Raji (cell line): ENCODE results near the gene UBL7.
A peak's percentile ranks its signal among the peaks of the same experiment; 100 is the strongest.

Source experiments
- POLR2A ChIP-seq: IDR thresholded peaks from 2 replicates; pipeline ENCODE4 v1.6.1; 2011; ENCODE audit warnings: low read depth, low read length, control low read depth; ENCODE audit not compliant: insufficient read depth

The UBL7 gene

DNA sequence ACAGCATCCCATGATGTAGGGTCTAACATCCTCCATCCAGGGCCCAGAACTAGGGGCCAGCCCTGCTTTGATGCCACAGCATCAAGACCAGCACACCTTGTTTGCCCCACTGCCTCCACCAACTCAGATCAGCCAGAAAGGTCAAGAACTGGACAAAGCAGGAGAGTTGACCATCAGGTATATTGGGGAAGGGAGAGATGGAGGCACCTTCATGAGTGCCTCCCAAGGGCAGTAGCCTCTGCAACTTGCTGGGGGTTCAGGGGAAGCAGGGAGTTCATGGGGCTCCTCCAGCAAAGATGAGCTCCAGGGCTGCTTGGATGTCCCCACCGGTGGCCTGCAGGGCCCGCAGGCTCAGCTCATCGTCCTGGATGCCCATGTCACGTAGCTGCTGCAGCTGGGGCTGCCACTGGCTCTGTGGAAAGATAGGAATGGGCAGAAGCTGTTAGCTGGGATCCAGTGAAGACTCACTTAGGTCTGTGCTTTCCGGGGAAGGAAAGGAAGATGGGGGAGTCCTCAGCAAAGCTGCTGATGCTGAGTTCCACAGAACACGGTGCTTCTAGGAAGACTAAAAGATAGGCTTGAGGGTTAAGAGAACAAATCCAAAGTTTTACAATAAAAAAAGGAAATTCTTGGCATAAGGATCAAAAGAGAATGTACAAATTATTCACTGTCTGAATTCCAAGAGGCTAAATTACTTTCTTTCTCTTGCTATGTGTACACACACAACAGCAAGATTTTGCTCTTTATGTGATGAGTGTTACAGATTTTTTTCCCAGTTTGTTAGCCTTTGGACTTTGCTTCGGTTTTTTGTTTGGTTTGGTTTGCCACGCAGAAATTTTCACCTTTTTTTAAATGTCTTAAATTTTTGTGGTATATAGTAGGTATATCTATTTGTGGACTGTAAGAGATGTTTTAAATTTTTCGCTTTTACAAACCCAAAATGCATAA, 14.9 kb downstream of the UBL7 start:
- TF ChIP-seq POLR2A, result no peak

GRCh38 chr15:74444106-74445062, 16.6 kb downstream of the UBL7 start:
- no peak for TF ChIP-seq POLR2A

GRCh38 chr15:74443100-74443909, 17.7 kb downstream of the UBL7 start:
- no peak for TF ChIP-seq POLR2A

DNA sequence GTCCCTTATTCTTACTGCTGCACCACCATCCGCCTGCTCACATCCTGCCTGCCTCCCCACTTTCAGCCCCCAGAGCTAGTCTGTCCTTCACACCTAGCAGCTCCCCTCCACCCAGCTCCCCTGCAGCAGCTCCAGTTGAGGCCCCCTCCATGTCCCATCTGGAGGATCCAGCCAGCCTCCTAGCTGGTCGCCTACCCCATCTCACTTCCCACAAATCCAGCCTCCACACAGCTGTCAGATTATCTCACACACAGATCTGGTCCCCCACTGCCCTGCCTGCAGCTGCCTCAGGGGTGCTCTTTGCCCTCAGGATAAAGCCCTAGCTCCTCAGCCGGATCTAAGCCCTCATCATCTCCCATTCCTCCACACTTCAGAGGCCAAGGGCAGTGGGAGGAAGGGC, 18.4 kb downstream of the UBL7 start:
- no peak for TF ChIP-seq POLR2A

DNA sequence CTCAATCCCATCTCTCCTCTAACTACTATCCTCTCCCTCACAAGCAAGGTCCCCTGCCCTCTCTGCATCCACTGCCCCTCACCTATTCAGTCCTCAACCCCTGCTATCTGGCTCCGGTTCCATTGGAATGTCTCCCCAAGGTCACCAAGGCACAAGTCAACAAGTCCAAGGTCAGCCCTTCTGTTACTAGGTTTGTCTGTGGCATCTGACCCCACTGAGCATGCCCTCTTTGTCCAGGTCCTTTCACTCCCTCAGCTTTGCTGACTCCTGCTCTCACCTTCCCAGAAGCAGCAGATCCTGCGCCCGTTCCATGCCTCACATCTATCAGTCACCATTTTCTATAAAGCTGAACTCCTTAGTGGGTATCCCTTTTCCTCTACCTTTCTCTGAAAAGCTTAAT, 18.9 kb downstream of the UBL7 start:
- no peak for TF ChIP-seq POLR2A

DNA sequence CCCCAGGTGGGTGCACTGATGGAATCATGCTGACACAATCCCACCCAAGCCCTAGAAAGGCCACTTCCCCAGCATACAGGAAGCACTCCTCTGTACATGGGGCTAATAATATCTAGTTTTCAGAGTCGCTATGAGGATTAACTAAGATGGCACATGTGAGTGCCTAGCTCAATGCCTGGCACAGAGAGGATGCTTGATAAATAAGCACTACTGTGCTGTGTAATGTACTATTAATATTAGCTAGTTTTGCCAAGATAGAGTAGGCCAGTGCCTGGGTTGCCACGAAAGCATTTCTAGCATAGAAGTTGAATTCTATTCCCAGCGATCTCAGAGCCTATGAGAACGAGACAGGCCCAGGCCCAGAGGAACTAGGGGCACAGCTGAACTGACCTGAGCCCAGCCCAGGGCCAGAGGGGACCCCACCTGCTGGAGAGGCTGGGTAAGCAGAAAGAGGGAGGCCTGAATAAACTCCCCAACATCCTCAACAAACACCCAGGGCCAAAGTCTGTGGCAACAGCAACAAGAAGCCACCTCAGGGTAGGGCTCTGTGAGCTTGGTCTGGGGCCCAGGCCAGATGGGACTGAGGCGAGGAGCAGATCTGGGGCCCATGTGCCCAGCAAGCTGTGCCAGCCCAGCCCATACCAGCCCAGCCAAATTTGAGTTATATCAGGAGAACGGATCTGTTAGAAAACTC, 19.6 kb downstream of the UBL7 start:
- no peak for TF ChIP-seq POLR2A

DNA sequence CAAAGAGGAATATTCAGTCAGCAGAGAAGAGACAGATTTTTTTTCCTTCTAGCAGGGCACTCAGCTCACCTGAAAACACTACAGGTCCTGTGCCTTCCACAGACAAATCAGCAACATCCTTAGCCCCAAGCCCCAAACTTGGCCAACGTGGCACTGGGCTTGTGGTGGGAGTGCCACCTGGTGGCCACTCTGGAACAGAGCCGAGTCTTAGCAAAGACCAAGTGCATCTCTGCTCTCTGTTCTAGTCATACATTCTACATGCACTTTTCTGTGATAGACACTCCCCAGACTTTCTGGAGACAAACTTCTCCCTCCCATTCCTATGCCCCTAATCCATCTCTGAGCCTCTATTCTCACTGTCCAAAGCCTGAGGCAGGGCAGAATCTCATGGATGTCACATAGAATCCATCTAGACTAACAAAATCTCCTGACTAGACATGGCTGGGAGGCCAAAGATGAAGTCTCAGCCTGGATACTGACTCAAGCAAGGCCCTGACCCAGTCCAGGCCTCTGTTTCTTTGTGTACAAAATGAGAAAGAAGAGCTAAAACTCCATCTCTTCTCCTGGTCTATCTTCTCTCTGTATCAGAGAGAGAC, 22.1 kb downstream of the UBL7 start:
- TF ChIP-seq POLR2A, result no peak

DNA sequence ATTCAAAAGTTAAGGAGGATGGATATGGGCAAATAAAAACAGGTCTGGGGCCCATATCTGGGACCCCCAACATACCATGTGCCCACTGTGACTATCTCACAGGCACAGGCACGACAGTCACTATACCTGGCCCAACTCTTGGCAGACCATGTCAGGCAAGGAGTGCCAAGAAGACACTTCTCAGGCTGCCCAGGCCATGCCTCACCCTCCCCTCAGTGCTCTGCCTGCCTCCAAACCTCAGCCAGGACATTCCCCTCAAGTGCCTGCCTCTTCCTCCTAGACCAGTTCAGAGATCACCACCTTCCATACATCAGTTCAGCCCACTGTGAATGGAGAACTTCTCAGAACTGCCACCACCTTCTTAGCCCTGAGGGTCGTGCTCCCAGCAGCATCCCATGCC, 22.8 kb downstream of the UBL7 start:
- no peak for TF ChIP-seq POLR2A

DNA sequence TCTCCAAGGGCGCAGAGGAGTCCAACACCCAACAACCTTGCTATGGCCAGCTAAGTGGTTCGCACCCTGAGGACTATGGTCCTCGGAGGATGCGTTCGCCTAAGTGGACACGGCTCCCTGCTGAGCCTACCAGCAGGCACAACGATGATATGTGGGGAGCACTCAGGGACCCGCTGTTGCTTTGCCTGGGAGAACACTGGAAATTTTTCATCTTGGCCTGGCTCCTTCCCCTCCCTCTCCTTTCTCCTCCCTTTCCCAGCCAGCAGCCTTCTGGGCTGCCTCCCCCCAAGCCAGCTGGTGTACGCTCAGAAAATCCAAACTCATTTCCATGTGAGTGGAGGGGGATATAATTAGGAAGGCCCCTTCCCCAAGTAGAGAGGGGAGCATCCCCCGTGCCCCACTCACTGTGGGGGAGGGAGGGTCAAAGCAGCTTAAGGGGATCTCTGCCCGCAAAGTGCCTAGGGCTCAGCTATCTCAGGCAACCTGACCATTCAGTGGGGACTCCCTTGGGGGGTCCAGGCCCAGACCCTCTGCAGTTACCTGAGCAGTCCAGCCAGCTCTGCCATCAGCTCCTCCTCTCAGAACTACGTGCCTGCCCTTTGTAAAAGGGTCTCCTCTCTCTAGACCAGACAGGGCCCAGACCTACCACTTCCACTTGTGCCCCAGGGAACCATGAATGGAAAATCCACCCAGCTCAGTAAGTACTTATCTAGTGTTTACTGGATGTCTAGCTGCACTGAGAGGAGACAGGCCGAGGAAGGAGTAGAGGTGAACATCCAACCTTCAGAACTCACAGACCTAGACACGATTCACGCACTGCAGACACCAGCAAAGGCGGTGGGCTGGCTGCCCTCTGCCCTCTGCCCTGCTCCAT, 26.5 kb downstream of the UBL7 start:
- TF ChIP-seq POLR2A, result no peak

DNA sequence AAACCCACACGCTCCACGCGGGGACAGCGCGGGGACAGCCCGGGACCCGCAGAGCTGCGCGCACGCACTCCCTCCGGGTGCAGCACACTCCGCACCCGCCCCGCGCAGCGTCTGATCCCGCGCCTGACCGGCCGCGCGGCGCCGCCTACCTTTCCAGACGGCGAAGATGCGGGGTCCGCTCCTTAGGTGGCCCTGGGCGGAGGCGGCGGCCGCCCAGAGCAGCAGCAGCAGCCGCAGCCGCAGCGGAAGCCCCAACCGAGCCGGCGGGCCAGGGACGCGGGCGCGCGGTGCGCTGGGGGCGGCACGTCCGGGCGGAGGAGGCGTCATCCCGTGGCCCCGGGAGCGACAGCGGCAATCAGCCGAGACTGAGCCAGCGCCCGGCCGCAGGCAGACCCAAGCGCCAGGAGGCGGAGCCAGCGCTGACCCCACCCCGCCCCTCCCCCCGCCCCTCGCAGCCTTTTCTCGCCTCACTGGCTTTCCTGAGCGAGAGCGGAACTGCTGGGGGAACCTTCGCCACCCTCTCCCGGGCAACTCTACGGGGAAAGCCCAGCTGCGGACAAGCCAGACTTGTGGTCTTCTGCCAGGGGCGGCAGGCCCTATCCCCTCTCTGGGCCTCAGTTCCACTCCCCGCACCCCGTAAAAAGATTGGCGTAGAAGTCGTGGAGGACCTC, 27.2 kb downstream of the UBL7 start, which contains the start of gene SEMA7A:
Gene SEMA7A, minus strand, starts transcription at position 367 of the 671 bp plus-strand sequence. Its CDS starts 40 bp downstream, at position 327.
- TF ChIP-seq POLR2A, result peak; percentile 71

DNA sequence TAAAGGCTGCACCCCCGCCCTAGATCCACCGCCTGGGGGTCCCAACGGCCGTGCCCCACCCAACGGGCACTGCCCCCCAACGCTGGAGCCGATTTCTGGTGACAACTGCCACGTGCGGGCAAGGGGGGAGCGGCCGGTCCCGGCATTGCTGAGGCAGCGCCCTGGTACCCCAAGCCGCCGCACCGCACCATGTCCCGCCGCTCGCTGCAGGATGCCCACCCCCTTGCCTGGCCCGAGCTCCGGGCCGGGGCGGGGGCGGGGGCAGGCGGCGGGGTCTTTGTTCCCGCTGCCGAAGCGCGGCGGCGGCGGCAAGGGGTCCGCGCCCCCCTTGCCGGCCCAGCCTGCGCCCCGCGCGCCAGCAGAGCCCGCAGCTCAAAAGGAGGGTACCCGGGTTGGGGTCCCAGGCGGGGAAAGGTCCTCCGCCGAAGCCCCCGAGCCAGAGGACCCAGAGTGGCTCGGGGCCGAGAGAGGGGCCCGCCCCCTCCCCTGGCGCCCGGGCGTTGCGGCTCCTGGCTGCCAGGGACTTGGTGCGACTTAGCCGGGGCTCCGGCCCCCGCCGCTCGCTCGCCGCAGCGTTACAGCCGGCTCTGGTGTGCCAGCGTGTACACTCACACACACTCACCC, 27.9 kb downstream of the UBL7 start:
- no peak for TF ChIP-seq POLR2A
